MM.1S (cell line): ENCODE results near the gene SORL1.

Experiments
- EZH2 ChIP-seq: fragments of 300-600 bp; sonication (generic); optimal IDR thresholded peaks from 2 replicates; pipeline ENCODE3; 2017; ENCODE audit warnings: low read depth, mild to moderate bottlenecking, antibody characterized with exemption, low read length, mixed read lengths
- EZH2phosphoT487 ChIP-seq: fragments of 300-600 bp; sonication (generic); IDR thresholded peaks from 2 replicates; pipeline ENCODE4 v1.6.1; 2018; ENCODE audit warnings: antibody characterized with exemption, low read length

DNA sequence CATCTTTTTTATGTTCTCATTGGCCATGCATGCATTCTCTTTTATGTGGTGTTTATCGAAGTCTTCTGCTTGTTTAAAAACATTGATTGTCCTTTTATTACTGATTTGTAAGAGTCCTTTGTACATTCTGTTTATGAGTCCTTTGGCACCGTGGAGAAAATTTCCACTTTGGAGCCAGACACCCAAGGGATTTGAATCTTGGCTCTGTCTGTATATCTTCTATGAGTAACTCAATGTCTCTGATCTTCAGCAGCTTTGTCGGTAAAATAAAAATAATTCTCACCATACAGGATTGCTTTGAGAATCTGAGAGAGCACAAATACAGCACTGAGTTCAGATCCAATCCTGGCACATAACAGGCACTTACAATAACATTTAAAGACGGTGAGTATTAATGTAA, 12.8 kb upstream of the SORL1 start:
- TF ChIP-seq EZH2phosphoT487 (no peak), EZH2 (no peak)
